ENCODE data around the gene CCT4.

DNA sequence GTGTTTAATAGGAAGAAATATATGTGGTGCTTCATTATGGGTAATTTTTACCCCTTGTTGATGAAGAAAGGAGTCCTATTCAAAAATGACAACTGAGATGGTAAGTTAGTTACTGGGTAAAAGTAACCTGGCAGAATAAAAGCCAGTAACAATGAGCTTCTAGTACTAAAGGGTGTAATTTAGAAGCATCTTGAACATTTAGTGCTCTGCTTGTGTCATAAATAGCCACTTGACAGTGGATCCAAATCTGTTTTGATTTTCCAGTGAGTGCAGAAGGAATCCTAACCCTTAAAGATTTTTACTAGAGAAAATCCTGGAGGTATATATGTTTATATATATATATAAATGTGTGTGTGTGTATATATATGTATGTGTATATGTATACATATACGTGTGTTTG, 32.1 kb upstream of the CCT4 start:
- TF ChIP-seq, protein P1, sequence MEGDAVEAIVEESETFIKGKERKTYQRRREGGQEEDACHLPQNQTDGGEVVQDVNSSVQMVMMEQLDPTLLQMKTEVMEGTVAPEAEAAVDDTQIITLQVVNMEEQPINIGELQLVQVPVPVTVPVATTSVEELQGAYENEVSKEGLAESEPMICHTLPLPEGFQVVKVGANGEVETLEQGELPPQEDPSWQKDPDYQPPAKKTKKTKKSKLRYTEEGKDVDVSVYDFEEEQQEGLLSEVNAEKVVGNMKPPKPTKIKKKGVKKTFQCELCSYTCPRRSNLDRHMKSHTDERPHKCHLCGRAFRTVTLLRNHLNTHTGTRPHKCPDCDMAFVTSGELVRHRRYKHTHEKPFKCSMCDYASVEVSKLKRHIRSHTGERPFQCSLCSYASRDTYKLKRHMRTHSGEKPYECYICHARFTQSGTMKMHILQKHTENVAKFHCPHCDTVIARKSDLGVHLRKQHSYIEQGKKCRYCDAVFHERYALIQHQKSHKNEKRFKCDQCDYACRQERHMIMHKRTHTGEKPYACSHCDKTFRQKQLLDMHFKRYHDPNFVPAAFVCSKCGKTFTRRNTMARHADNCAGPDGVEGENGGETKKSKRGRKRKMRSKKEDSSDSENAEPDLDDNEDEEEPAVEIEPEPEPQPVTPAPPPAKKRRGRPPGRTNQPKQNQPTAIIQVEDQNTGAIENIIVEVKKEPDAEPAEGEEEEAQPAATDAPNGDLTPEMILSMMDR (IDR thresholded peaks at IDR 0.05), result no peak
- TF ChIP-seq POLR2A (IDR thresholded peaks at IDR 0.05), result no peak
